HCT116 (cell line): ENCODE results near the gene TSHZ1. TPM values are rescaled to one million over a fixed set of nuclear protein-coding genes. Genes with fewer than 3 reads are reported as not detected.

Experiments
- ATAC-seq: fragments of 200-7000 bp; cut with Tn5 transposase; 2 replicates; pipeline ENCODE4 v1.9.1; 2020; ENCODE audit warnings: mild to moderate bottlenecking, moderate library complexity
- BruUV-seq: library from RNA; stranded (reverse); fragments of 400-500 nt; replicated peaks from 2 replicates; lab custom pipeline; 2021; lab: Mats Ljungman, UMichigan
- CTCF ChIA-PET: fragments of 300-600 bp; sonication (Branson Sonifier 250); formaldehyde crosslinking; loops from one replicate; lab custom pipeline; 2021; ENCODE audit warnings: antibody characterized with exemption; lab: Charles Lee
- POLR2A ChIA-PET: fragments of 300-600, 350-600 bp; sonication (Branson Sonifier 250); formaldehyde crosslinking; loops from one replicate; lab custom pipeline; 2021; ENCODE audit warnings: antibody characterized with exemption; lab: Charles Lee
- RAD21 ChIA-PET, 2 experiments: fragments of 300-600 bp; sonication (Branson Sonifier 250); formaldehyde crosslinking; loops; one replicate each; lab custom pipeline; 2023; ENCODE audit warnings: low total read pairs in 2 of 2; ENCODE audit not compliant: uncharacterized antibody in 2 of 2, unreplicated experiment in 2 of 2, low non-redundant PET in 1 of 2; lab: Charles Lee
- DNase-seq: peaks from one replicate; pipeline ENCODE4 v3.0.0-alpha.2; 2010; ENCODE audit warnings: low read depth, low spot score
- H2AFZ ChIP-seq: fragments of 200-600 bp; shearing (Covaris generic), sonication (generic); 2 replicates; pipeline ENCODE4 v1.6.1; 2017; ENCODE audit warnings: low read depth, mixed run types, mixed read lengths, antibody characterized with exemption, low read length; ENCODE audit not compliant: poor library complexity, severe bottlenecking
- H3K27ac ChIP-seq: 2 replicates; pipeline ENCODE4 v1.5.1; 2012; ENCODE audit warnings: low read depth, low read length
- H3K27me3 ChIP-seq: fragments of 200-600 bp; sonication (generic); 2 replicates; pipeline ENCODE4 v1.6.1; 2016; ENCODE audit warnings: mixed run types, low read length, mixed read lengths; ENCODE audit not compliant: insufficient read depth
- H3K36me3 ChIP-seq, 2 experiments: fragments of 200-500 bp in 1 of 2; fragments of 200-600 bp in 1 of 2; sonication (Bioruptor generic) in 1 of 2; sonication (generic) in 1 of 2; 2 replicates each; pipeline versions ENCODE4 v1.5.1 to v1.6.1; 2014 to 2016; ENCODE audit warnings: low read length in 2 of 2, inconsistent platforms in 1 of 2, mixed read lengths in 1 of 2, mixed run types in 1 of 2; ENCODE audit not compliant: insufficient read depth in 2 of 2, control insufficient read depth in 1 of 2
- H3K4me1 ChIP-seq, 2 experiments: fragments of 200-600 bp in 1 of 2; sonication (generic) in 1 of 2; 2 replicates each; pipeline versions ENCODE4 v1.5.1 to v1.6.1; 2012 to 2017; ENCODE audit warnings: low read length in 2 of 2, inconsistent platforms in 1 of 2, mild to moderate bottlenecking in 1 of 2, mixed read lengths in 1 of 2, mixed run types in 1 of 2, moderate library complexity in 1 of 2; ENCODE audit not compliant: insufficient read depth in 2 of 2, control insufficient read depth in 1 of 2
- H3K4me2 ChIP-seq: fragments of 200-600 bp; sonication (generic); 2 replicates; pipeline ENCODE4 v1.6.1; 2017; ENCODE audit warnings: mixed run types, low read length, mixed read lengths
- H3K4me3 ChIP-seq, 2 experiments: fragments of 200-600 bp in 1 of 2; sonication (generic) in 1 of 2; replicated peaks in 1 of 2; 2 replicates each; pipeline ENCODE4 v1.5.1; 2011 to 2016; ENCODE audit warnings: low read length in 2 of 2, control low read depth in 1 of 2, low read depth in 1 of 2, mild to moderate bottlenecking in 1 of 2, mixed read lengths in 1 of 2, mixed run types in 1 of 2
- H3K79me2 ChIP-seq: fragments of 200-600 bp; sonication (generic); 2 replicates; pipeline ENCODE4 v1.6.1; 2017; ENCODE audit warnings: mild to moderate bottlenecking, mixed run types, low read length, moderate library complexity, mixed read lengths; ENCODE audit not compliant: insufficient read depth
- H3K9ac ChIP-seq: fragments of 200-600 bp; sonication (generic); 2 replicates; pipeline ENCODE4 v1.6.1; 2016; ENCODE audit warnings: low read length, mixed read lengths
- H3K9me2 ChIP-seq: fragments of 200-600 bp; sonication (generic), shearing (Covaris generic); 2 replicates; pipeline ENCODE4 v1.6.1; 2017; ENCODE audit warnings: mixed run types, mild to moderate bottlenecking, moderate library complexity; ENCODE audit not compliant: insufficient read depth
- H3K9me3 ChIP-seq, 2 experiments: fragments of 200-500 bp in 1 of 2; fragments of 200-600 bp in 1 of 2; sonication (Bioruptor generic) in 1 of 2; sonication (generic) in 1 of 2; 2 replicates each; pipeline ENCODE4 v1.6.1; 2014 to 2017; ENCODE audit warnings: low read length in 2 of 2, mixed read lengths in 2 of 2, inconsistent platforms in 1 of 2, low read depth in 1 of 2, mild to moderate bottlenecking in 1 of 2, mixed run types in 1 of 2, moderate library complexity in 1 of 2; ENCODE audit not compliant: control insufficient read depth in 1 of 2, insufficient read depth in 1 of 2
- H4K20me1 ChIP-seq: fragments of 200-600 bp; sonication (generic), shearing (Covaris generic); 2 replicates; pipeline ENCODE4 v1.6.1; 2017; ENCODE audit warnings: mixed run types, mild to moderate bottlenecking, moderate library complexity; ENCODE audit not compliant: insufficient read depth
- EGR1 ChIP-seq: IDR thresholded peaks from 2 replicates; pipeline ENCODE4 v1.6.1; 2012; ENCODE audit warnings: low read depth
- ELF1 ChIP-seq: IDR thresholded peaks from 2 replicates; pipeline ENCODE4 v1.6.1; 2012; ENCODE audit warnings: low read depth, borderline replicate concordance
- EZH2phosphoT487 ChIP-seq: fragments of 200-600 bp; IDR thresholded peaks from 2 replicates; pipeline ENCODE4 v1.6.1; 2018; ENCODE audit warnings: antibody characterized with exemption, borderline replicate concordance
- FOSL1 ChIP-seq: IDR thresholded peaks from 2 replicates; pipeline ENCODE4 v1.6.1; 2012; ENCODE audit warnings: low read depth
- JUND ChIP-seq: IDR thresholded peaks from 2 replicates; pipeline ENCODE4 v1.6.1; 2012
- RAD21 ChIP-seq: IDR thresholded peaks from 2 replicates; pipeline ENCODE4 v1.6.1; 2012; ENCODE audit warnings: low read depth, mild to moderate bottlenecking
- SIN3A ChIP-seq: IDR thresholded peaks from 2 replicates; pipeline ENCODE4 v1.6.1; 2012; ENCODE audit warnings: low read depth
- SP1 ChIP-seq: IDR thresholded peaks from 2 replicates; pipeline ENCODE4 v1.6.1; 2012; ENCODE audit warnings: low read depth
- SRF ChIP-seq: IDR thresholded peaks from 2 replicates; pipeline ENCODE4 v1.6.1; 2012; ENCODE audit warnings: low read depth
- TCF7L2 ChIP-seq: IDR thresholded peaks from 2 replicates; pipeline ENCODE4 v1.7.0; 2011; ENCODE audit warnings: borderline replicate concordance, inconsistent platforms; ENCODE audit not compliant: insufficient read depth, insufficient read length; ENCODE audit errors: extremely low read depth
- YY1 ChIP-seq: IDR thresholded peaks from 2 replicates; pipeline ENCODE4 v1.6.1; 2011; ENCODE audit warnings: low read length, low read depth, moderate library complexity, mild to moderate bottlenecking; ENCODE audit not compliant: insufficient replicate concordance; ENCODE audit errors: extremely low read depth
- ZNF274 ChIP-seq: fragments of 200-500 bp; sonication (Bioruptor generic); IDR thresholded peaks from 2 replicates; pipeline ENCODE4 v1.6.1; 2014; ENCODE audit warnings: mild to moderate bottlenecking, low read depth, low read length, inconsistent platforms
- intact Hi-C: fragments of 100-400 bp; cut with micrococcal nuclease; formaldehyde crosslinking; loops from 2 replicates; pipeline ENCODE4 v1.10.0; 2022
- total RNA-seq: library from RNA; stranded (reverse); gene quantifications from one replicate; pipeline ENCODE4 v1.2.1, GENCODE V29; 2021; ENCODE audit not compliant: unreplicated experiment
- TF ChIP-seq, protein P1 (sequence below), 3 experiments: fragments of 200-600 bp in 1 of 3; sonication (generic) in 1 of 3; IDR thresholded peaks in 2 of 3; conservative IDR thresholded peaks in 1 of 3; 2 replicates each; pipeline ENCODE4 v1.5.1; 2012 to 2017; ENCODE audit warnings: low read depth in 2 of 3, low read length in 2 of 3, antibody characterized with exemption in 1 of 3, borderline replicate concordance in 1 of 3, control low read depth in 1 of 3, mild to moderate bottlenecking in 1 of 3, mixed read lengths in 1 of 3, mixed run types in 1 of 3, moderate library complexity in 1 of 3; ENCODE audit not compliant: insufficient read depth in 1 of 3
- TF ChIP-seq, protein P2 (sequence below): IDR thresholded peaks from 2 replicates; pipeline ENCODE4 v1.6.1; 2011; ENCODE audit warnings: mild to moderate bottlenecking, low read length, moderate library complexity; ENCODE audit not compliant: insufficient replicate concordance; ENCODE audit errors: extremely low read depth
- TF ChIP-seq, protein P3 (sequence below): IDR thresholded peaks from 2 replicates; pipeline ENCODE4 v1.6.1; 2012

Gene TSHZ1
- total RNA-seq, 1 experiment from 2014 or later: 5.7 TPM

DNA sequence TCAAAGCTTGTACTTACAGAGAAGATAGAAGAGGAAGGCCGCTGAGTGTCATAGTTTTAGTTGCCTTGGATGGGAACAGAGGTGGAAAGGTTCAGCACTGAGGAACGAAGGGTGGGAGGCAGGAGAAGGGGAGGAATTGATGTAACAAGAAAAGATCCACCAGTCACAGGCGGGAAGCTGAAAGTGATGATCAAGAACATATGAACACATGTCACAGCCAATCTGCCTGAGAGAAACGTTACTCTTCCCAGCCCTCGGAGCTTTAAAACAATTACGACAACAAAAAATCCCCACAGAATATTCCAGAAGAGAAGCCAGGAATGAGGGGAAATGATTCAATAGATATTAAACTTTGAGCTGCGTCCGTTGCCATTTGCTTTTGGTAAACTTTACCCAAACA lies 87.1 kb downstream of the TSHZ1 start:
- CTCF ChIA-PET: no interaction called here
- RAD21 ChIA-PET: interaction anchor here in 1 of 2 experiments (0.6 kb wide), 1 partner anchor 20 kb away, joined by 3 read pairs; no protein-coding TSS in a partner anchor
- no peaks in the 10 kb centered on the region for H3K79me2 ChIP-seq
- no peaks in the 10 kb centered on the region for H4K20me1 ChIP-seq
- no peaks in the 10 kb centered on the region for H3K9me2 ChIP-seq
- no peak overlapping the region for H3K9ac ChIP-seq
- intact Hi-C loops: no loop called here
- H3K27ac ChIP-seq: no peak overlapping the region
- H3K4me1 ChIP-seq: no peaks in the 10 kb centered on the region
- no peak overlapping the region for H3K4me2 ChIP-seq
- no peak for DNase-seq
- BruUV-seq: no TSS peak
- no peak for ATAC-seq
- H3K9me3 ChIP-seq: no peaks in the 10 kb centered on the region
- H3K4me3 ChIP-seq: no peak overlapping the region
- H3K36me3 ChIP-seq: no peaks in the 10 kb centered on the region
- no peak for TF ChIP-seq SRF
- no peak for TF ChIP-seq EZH2phosphoT487
- no peak for TF ChIP-seq EGR1
- no peak for TF ChIP-seq ELF1
- no peak for TF ChIP-seq SIN3A
- no peak for TF ChIP-seq RAD21
- no peak for TF ChIP-seq JUND
- TF ChIP-seq SP1: no peak
- H2AFZ ChIP-seq: no peak overlapping the region
- POLR2A ChIA-PET: no interaction called here
- H3K27me3 ChIP-seq: peaks cover 4% of the 10 kb centered on the region; the same call in 1 of the 2 replicates

DNA sequence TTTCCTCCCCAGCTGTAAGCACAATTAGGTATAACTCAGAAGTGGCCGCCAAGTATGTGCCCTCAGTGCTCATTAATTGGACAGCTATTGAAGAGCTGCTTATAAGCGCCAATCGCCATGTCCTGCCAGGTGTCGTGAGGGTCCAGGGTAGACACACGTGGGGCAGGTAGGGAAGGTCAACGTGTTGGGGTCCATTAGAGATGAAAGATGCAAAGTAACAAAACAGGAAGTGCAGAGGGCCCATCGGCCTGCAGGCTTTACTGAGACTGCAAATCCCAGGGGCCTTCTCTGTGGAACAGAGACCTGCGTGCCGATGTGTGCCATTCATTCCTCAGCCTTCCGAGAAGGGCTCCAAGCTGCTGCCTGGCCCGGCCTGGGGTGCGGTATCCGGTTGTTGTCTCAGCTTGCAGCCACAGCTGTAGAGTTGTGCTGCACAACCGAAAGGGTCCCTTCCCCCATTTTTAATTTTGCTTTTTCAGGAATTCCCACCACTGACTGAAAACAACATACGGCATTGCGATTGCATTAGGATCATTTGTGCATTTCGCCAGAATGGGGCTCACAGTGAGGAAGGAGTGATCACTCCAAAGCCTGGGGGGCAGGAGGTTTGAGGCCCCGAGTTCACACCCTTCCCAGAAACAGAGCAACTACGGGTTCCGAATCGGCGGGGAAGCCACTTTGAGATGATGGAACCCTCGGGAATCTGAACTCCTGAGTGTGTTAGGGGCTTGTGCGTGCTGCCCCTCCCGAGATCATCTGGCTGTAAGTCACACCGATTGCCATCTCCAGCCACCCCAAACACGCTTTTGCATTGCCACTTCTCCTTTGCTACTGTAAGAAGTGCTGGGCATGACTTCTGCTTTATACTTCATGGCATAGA lies 94.3 kb downstream of the TSHZ1 start:
- Histone ChIP-seq H3K9me3 (no peaks in the 10 kb centered on the region), H3K4me3 (no peak overlapping the region), H3K27me3 (no peaks in the 10 kb centered on the region), H3K9ac (no peak overlapping the region), H3K4me1 (no peaks in the 10 kb centered on the region), H3K4me2 (no peak overlapping the region), H3K36me3 (no peaks in the 10 kb centered on the region), H4K20me1 (no peaks in the 10 kb centered on the region), H3K9me2 (no peaks in the 10 kb centered on the region), H3K27ac (no peak overlapping the region), H3K79me2 (no peaks in the 10 kb centered on the region), H2AFZ (no peak overlapping the region)
- CTCF ChIA-PET: no interaction called here
- POLR2A ChIA-PET: no interaction called here
- RAD21 ChIA-PET: no interaction called here
- DNase-seq (no peak), ATAC-seq (no peak)
- no TSS peak for BruUV-seq
- intact Hi-C loops: no loop called here
- TF ChIP-seq, protein P1, sequence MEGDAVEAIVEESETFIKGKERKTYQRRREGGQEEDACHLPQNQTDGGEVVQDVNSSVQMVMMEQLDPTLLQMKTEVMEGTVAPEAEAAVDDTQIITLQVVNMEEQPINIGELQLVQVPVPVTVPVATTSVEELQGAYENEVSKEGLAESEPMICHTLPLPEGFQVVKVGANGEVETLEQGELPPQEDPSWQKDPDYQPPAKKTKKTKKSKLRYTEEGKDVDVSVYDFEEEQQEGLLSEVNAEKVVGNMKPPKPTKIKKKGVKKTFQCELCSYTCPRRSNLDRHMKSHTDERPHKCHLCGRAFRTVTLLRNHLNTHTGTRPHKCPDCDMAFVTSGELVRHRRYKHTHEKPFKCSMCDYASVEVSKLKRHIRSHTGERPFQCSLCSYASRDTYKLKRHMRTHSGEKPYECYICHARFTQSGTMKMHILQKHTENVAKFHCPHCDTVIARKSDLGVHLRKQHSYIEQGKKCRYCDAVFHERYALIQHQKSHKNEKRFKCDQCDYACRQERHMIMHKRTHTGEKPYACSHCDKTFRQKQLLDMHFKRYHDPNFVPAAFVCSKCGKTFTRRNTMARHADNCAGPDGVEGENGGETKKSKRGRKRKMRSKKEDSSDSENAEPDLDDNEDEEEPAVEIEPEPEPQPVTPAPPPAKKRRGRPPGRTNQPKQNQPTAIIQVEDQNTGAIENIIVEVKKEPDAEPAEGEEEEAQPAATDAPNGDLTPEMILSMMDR (IDR thresholded peaks at IDR 0.05 in 2 of 3, conservative IDR thresholded peaks at IDR 0.05 in 1 of 3; ENCODE audit: borderline replicate concordance in 1 of 3, insufficient read depth in 1 of 3, low read depth in 2 of 3, low read length in 2 of 3): no peak
- TF ChIP-seq, protein P2, sequence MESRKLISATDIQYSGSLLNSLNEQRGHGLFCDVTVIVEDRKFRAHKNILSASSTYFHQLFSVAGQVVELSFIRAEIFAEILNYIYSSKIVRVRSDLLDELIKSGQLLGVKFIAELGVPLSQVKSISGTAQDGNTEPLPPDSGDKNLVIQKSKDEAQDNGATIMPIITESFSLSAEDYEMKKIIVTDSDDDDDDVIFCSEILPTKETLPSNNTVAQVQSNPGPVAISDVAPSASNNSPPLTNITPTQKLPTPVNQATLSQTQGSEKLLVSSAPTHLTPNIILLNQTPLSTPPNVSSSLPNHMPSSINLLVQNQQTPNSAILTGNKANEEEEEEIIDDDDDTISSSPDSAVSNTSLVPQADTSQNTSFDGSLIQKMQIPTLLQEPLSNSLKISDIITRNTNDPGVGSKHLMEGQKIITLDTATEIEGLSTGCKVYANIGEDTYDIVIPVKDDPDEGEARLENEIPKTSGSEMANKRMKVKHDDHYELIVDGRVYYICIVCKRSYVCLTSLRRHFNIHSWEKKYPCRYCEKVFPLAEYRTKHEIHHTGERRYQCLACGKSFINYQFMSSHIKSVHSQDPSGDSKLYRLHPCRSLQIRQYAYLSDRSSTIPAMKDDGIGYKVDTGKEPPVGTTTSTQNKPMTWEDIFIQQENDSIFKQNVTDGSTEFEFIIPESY: no peak
- TF ChIP-seq, protein P3, sequence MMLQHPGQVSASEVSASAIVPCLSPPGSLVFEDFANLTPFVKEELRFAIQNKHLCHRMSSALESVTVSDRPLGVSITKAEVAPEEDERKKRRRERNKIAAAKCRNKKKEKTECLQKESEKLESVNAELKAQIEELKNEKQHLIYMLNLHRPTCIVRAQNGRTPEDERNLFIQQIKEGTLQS: no peak
- TF ChIP-seq ZNF274: no peak
- no peak for TF ChIP-seq ELF1
- no peak for TF ChIP-seq EGR1
- no peak for TF ChIP-seq YY1
- TF ChIP-seq FOSL1: no peak
- TF ChIP-seq TCF7L2: no peak
